K562 (cell line): ENCODE results near the gene AKNA. TPM values are rescaled to one million over a fixed set of nuclear protein-coding genes. Genes with fewer than 3 reads are reported as not detected.
A peak's percentile ranks its signal among the peaks of the same experiment; 100 is the strongest.

Experiments used
- ATAC-seq: fragments of 200-7000 bp; cut with Tn5 transposase; 3 replicates; pipeline ENCODE4 v1.9.1; 2020; ENCODE audit warnings: moderate library complexity
- BruUV-seq: library from RNA; stranded (reverse); fragments of 400-500 nt; replicated peaks from 2 replicates; lab custom pipeline; 2021; lab: Mats Ljungman, UMichigan
- CTCF ChIA-PET: fragments of 300-600 bp; formaldehyde crosslinking; extraction: SDS; loops from one replicate; lab custom pipeline; 2021; ENCODE audit warnings: low intra/inter-chr PET ratio; lab: Yijun Ruan, JAX
- POLR2A ChIA-PET: fragments of 300-600, 350-650 bp; sonication (Branson Sonifier 250); formaldehyde crosslinking; extraction: SDS; loops from one replicate; lab custom pipeline; 2021; ENCODE audit warnings: antibody characterized with exemption, inconsistent platforms; lab: Yijun Ruan, JAX
- DNase-seq, 4 experiments: peaks; one replicate each; pipeline versions ENCODE4 v3.0.0 to v3.0.0-alpha.2; 2011 to 2018; ENCODE audit warnings: low spot score in 3 of 4, mixed read lengths in 3 of 4; ENCODE audit errors: extremely low read depth in 1 of 4
- FAIRE-seq: peaks from 2 replicates; lab custom pipeline; 2011; peaks lifted over from hg19 to GRCh38; lab: Jason Lieb, UNC
- H2AFZ ChIP-seq: 2 replicates; pipeline ENCODE4 v1.6.0; 2011; ENCODE audit warnings: low read depth, low read length, control low read depth, inconsistent platforms
- H3K27ac ChIP-seq: fragments of 200-600 bp; 3 replicates; pipeline ENCODE4 v1.8.0; 2011; ENCODE audit warnings: low read depth, mild to moderate bottlenecking, control low read depth, inconsistent platforms, low read length, moderate library complexity, mixed read lengths; ENCODE audit errors: extremely low read depth
- H3K27me3 ChIP-seq, 2 experiments: fragments of 300-600 bp in 1 of 2; 2 replicates in 1 of 2; 3 replicates in 1 of 2; pipeline versions ENCODE4 v1.6.0 to v1.8.0; 2011; ENCODE audit warnings: inconsistent platforms in 2 of 2, low read length in 2 of 2, mild to moderate bottlenecking in 1 of 2, mixed read lengths in 1 of 2, moderate library complexity in 1 of 2; ENCODE audit not compliant: control insufficient read depth in 2 of 2, insufficient read depth in 2 of 2
- H3K36me3 ChIP-seq: fragments of 300-600 bp; 3 replicates; pipeline ENCODE4 v1.8.0; 2011; ENCODE audit warnings: mild to moderate bottlenecking, low read length, inconsistent platforms; ENCODE audit not compliant: control insufficient read depth, insufficient read depth
- H3K4me1 ChIP-seq, 2 experiments: fragments of 200-600 bp in 1 of 2; replicated peaks in 1 of 2; 2 replicates in 1 of 2; 3 replicates in 1 of 2; pipeline versions ENCODE4 v1.5.1 to v1.8.0; 2011; ENCODE audit warnings: inconsistent platforms in 2 of 2, low read length in 2 of 2, mild to moderate bottlenecking in 1 of 2, mixed read lengths in 1 of 2, moderate library complexity in 1 of 2; ENCODE audit not compliant: control insufficient read depth in 2 of 2, insufficient read depth in 2 of 2
- H3K4me2 ChIP-seq: 2 replicates; pipeline ENCODE4 v1.6.1; 2011; ENCODE audit warnings: low read length, control low read depth, inconsistent platforms, mixed read lengths; ENCODE audit not compliant: insufficient read depth
- H3K4me3 ChIP-seq: fragments of 200-600 bp; sonication (generic), shearing (Covaris generic); 2 replicates; pipeline ENCODE4 v1.5.1; 2016; ENCODE audit warnings: control low read depth, inconsistent platforms
- H3K79me2 ChIP-seq: fragments of 200-600 bp; 3 replicates; pipeline ENCODE4 v1.8.0; 2011; ENCODE audit warnings: low read length, inconsistent platforms; ENCODE audit not compliant: control insufficient read depth, insufficient read depth
- H3K9ac ChIP-seq, 2 experiments: 2 replicates each; pipeline versions ENCODE4 v1.6.0 to v1.6.1; 2011; ENCODE audit warnings: low read depth in 2 of 2, low read length in 2 of 2, control low read depth in 1 of 2, inconsistent platforms in 1 of 2, mild to moderate bottlenecking in 1 of 2, mixed read lengths in 1 of 2; ENCODE audit not compliant: insufficient read depth in 1 of 2
- H3K9me1 ChIP-seq: one replicate; pipeline ENCODE4 v1.6.0; 2011; ENCODE audit warnings: inconsistent platforms, mild to moderate bottlenecking, low read length, moderate library complexity; ENCODE audit not compliant: control insufficient read depth, insufficient read depth
- H3K9me3 ChIP-seq: replicated peaks from 2 replicates; pipeline ENCODE4 v1.5.1; 2011; ENCODE audit warnings: low read depth, low read length, inconsistent platforms; ENCODE audit not compliant: control insufficient read depth, insufficient read depth
- H4K20me1 ChIP-seq: replicated peaks from 2 replicates; pipeline ENCODE4 v1.6.1; 2011; ENCODE audit warnings: low read length, inconsistent platforms, mixed read lengths; ENCODE audit not compliant: control insufficient read depth, insufficient read depth
- ARID3A ChIP-seq: IDR thresholded peaks from 2 replicates; pipeline ENCODE4 v1.6.1; 2012; ENCODE audit warnings: low read depth, low read length, improper control_type of control experiment, borderline replicate concordance
- BCOR ChIP-seq: fragments of 450-650 bp; IDR thresholded peaks from 2 replicates; pipeline ENCODE4 v1.6.1; 2016
- E2F5 ChIP-seq: sonication (generic); formaldehyde crosslinking; IDR thresholded peaks from 2 replicates; pipeline ENCODE4 v1.8.0; 2022; ENCODE audit warnings: mild to moderate bottlenecking, missing genetic modification reagents
- HNRNPUL1 ChIP-seq: fragments of 200-400 bp; formaldehyde crosslinking; IDR thresholded peaks from 2 replicates; pipeline ENCODE4 v1.6.1; 2017; ENCODE audit warnings: low read length
- NEUROD1 ChIP-seq: fragments of 150-350 bp; IDR thresholded peaks from 2 replicates; pipeline ENCODE4 v1.6.1; 2014; ENCODE audit warnings: borderline replicate concordance, low read length, low read depth; ENCODE audit not compliant: partially characterized antibody
- NR0B1 ChIP-seq: fragments of 450-650 bp; IDR thresholded peaks from one replicate; pipeline ENCODE4 v1.6.1; 2018; ENCODE audit warnings: mild to moderate bottlenecking, moderate library complexity; ENCODE audit not compliant: partially characterized antibody
- PCBP1 ChIP-seq: fragments of 200-400 bp; formaldehyde crosslinking; IDR thresholded peaks from 2 replicates; pipeline ENCODE4 v1.6.1; 2018; ENCODE audit warnings: mild to moderate bottlenecking, low read depth, low read length; ENCODE audit not compliant: poor library complexity, severe bottlenecking
- POLR3G ChIP-seq: IDR thresholded peaks from 2 replicates; pipeline ENCODE4 v1.6.1; 2011; ENCODE audit not compliant: insufficient read length, insufficient replicate concordance; ENCODE audit errors: extremely low read depth
- RBM25 ChIP-seq: fragments of 200-400 bp; formaldehyde crosslinking; IDR thresholded peaks from 2 replicates; pipeline ENCODE4 v1.6.1; 2018; ENCODE audit warnings: low read length, low read depth, moderate library complexity; ENCODE audit not compliant: severe bottlenecking
- RCOR1 ChIP-seq, 2 experiments: IDR thresholded peaks; 2 replicates each; pipeline ENCODE4 v1.6.1; 2012; ENCODE audit warnings: low read depth in 2 of 2, low read length in 2 of 2, borderline replicate concordance in 1 of 2, improper control_type of control experiment in 1 of 2
- SUPT5H ChIP-seq: fragments of 450-650 bp; IDR thresholded peaks from 2 replicates; pipeline ENCODE4 v1.6.1; 2016
- THAP12 ChIP-seq: fragments of 250-450 bp; sonication (Bioruptor Pico); IDR thresholded peaks from 2 replicates; pipeline ENCODE4 v1.9.0; 2021; ENCODE audit warnings: mild to moderate bottlenecking, inconsistent platforms
- ZBTB2 ChIP-seq: fragments of 450-650 bp; IDR thresholded peaks from 2 replicates; pipeline ENCODE4 v1.6.1; 2016; ENCODE audit warnings: antibody characterized with exemption
- WGBS: fragments of 100-300 bp; shearing (Covaris generic); methylation state at CpG from one replicate; pipeline ENCODE4 v1.1.6; 2016; ENCODE audit warnings: low coverage, mixed read lengths; ENCODE audit not compliant: insufficient coverage; ENCODE audit errors: missing lambda C conversion rate; 5-methylcytosine and 5-hydroxymethylcytosine counted together
- in situ Hi-C: fragments of 300-500 bp; cut with MboI; formaldehyde crosslinking; loops from 4 replicates; pipeline ENCODE4 v1.15.0; 2018; ENCODE audit warnings: inconsistent platforms, mixed read lengths
- intact Hi-C: fragments of 100-400 bp; cut with micrococcal nuclease; formaldehyde crosslinking; loops from 2 replicates; pipeline ENCODE4 v1.14.2; 2022
- polyA plus RNA-seq, 8 experiments: library from polyadenylated mRNA; depleted of rRNA in 4 of 8; stranded (reverse) in 5 of 8; unstranded in 3 of 8; fragments of >200 nt; fragmentation: Nextera tagmentation in 2 of 8; fragmentation: Illumina TruSeq in 1 of 8; extraction: Ambion mirVana in 2 of 8; extraction: Trizol in 1 of 8; gene quantifications; 2 replicates each; pipeline versions ENCODE4 v1.2.1 to v1.2.3, GENCODE V29; 2011 to 2014; ENCODE audit warnings: inconsistent platforms in 1 of 8, missing spikeins in 1 of 8
- total RNA-seq, 7 experiments: library from RNA; depleted of rRNA in 6 of 7; stranded (reverse); fragments of >200 nt in 6 of 7; fragmentation: Illumina TruSeq in 2 of 7; extraction: Trizol in 2 of 7; gene quantifications; 2 replicates each; pipeline versions ENCODE4 v1.2.1 to v1.2.3, GENCODE V29; 2011 to 2021; ENCODE audit warnings: low replicate concordance in 1 of 7

Gene AKNA
- total and polyA plus RNA-seq, 9 of the 15 experiments (the other 6 are each of a cell fraction or from before 2014, with no cell fraction given) = 0.29 to 20.5 (median 3.9) TPM

- H3K79me2 ChIP-seq = peaks cover 4% of the 10 kb centered on the region; the same call in 2 of the 3 replicates
- POLR2A ChIA-PET = interaction anchor here (1.0 to 1.3 kb wide), 2 partner anchors 12 to 13 kb away, joined by 3 to 7 read pairs; no protein-coding TSS in a partner anchor
- H4K20me1 ChIP-seq = peaks cover 25% of the 10 kb centered on the region
These were observed 3.2 kb upstream of the AKNA start for GRCh38 chr9:114390952-114391351.

More at GRCh38 chr9:114390952-114391351, 3.2 kb upstream of the AKNA start:
- CTCF ChIA-PET = no interaction called here
- H3K4me2 ChIP-seq = no peak overlapping the region
- H3K36me3 ChIP-seq = no peaks in the 10 kb centered on the region; the same call in 2 of the 3 replicates
- no peaks in the 10 kb centered on the region for H3K9me1 ChIP-seq
- BruUV-seq = no TSS peak
- no peaks in the 10 kb centered on the region for H3K9me3 ChIP-seq
- H3K4me3 ChIP-seq = no peak overlapping the region
- no peak for ATAC-seq
- in situ Hi-C loops = no loop called here
- no peak overlapping the region for H2AFZ ChIP-seq
- no peak overlapping the region for H3K9ac ChIP-seq
- no peaks in the 10 kb centered on the region for H3K27me3 ChIP-seq
- no peak for TF ChIP-seq ZBTB2
- TF ChIP-seq BCOR = no peak
- TF ChIP-seq E2F5 (CRISPR knock-in tag) = no peak
- TF ChIP-seq THAP12 = no peak
- no peak for TF ChIP-seq HNRNPUL1
- TF ChIP-seq NEUROD1 = no peak
- no peak for TF ChIP-seq ARID3A
- TF ChIP-seq POLR3G = no peak
- no peak for TF ChIP-seq PCBP1
- no peak for TF ChIP-seq SUPT5H
- peak; percentile 73 for TF ChIP-seq RBM25
- TF ChIP-seq RCOR1 (IDR thresholded peaks at IDR 0.05; ENCODE audit: borderline replicate concordance in 1 of 2, low read depth in 2 of 2, low read length in 2 of 2) = 0 out of 4 replicates have a peak, but pooled peaks of 1 of the 2 experiments have one; percentile 8
- TF ChIP-seq NR0B1 = no peak
- TF ChIP-seq, all 486 proteins: peak for 2
- H3K4me1 ChIP-seq = peaks cover 11 to 15% of the 10 kb centered on the region in 2 experiments; a peak in 3 of 5 replicates
- intact Hi-C loops = no loop called here
- FAIRE-seq (no peak), DNase-seq (no peak)
- no peak overlapping the region for H3K27ac ChIP-seq
- WGBS = 74% methylated on average over 2 of the region's 2 CpGs
